SU-DHL-6 (cell line): ENCODE measurements around the gene ZNF586.

ENCODE experiments used
- H2AFZ ChIP-seq: fragments of 200-600 bp; sonication (generic); 2 replicates; pipeline ENCODE4 v1.6.1; 2014; ENCODE audit warnings: low read depth, mild to moderate bottlenecking, moderate library complexity, mixed read lengths, antibody characterized with exemption, low read length; ENCODE audit not compliant: severe bottlenecking
- H3F3A ChIP-seq: fragments of 200-600 bp; shearing (Covaris generic); 2 replicates; pipeline ENCODE4 v1.6.0; 2016; ENCODE audit warnings: antibody characterized with exemption, mild to moderate bottlenecking; ENCODE audit not compliant: insufficient read depth
- H3K27ac ChIP-seq: fragments of 200-600 bp; sonication (generic); 2 replicates; pipeline ENCODE4 v1.5.1; 2016; ENCODE audit warnings: low read depth, mild to moderate bottlenecking, low read length, moderate library complexity, mixed read lengths
- H3K27me3 ChIP-seq: fragments of 200-600 bp; sonication (generic), shearing (Covaris generic); 2 replicates; pipeline ENCODE4 v1.6.0; 2014; ENCODE audit warnings: mild to moderate bottlenecking, low read length
- H3K36me3 ChIP-seq: fragments of 200-600 bp; sonication (generic); 2 replicates; pipeline ENCODE4 v1.6.1; 2014; ENCODE audit warnings: mild to moderate bottlenecking, low read length, mixed read lengths
- H3K4me2 ChIP-seq: fragments of 300-600, 200-600 bp; shearing (Covaris generic), sonication (generic); 2 replicates; pipeline ENCODE4 v1.6.0; 2014; ENCODE audit warnings: low read length, low read depth, mild to moderate bottlenecking; ENCODE audit not compliant: poor library complexity, severe bottlenecking
- H3K4me3 ChIP-seq: fragments of 200-600 bp; sonication (generic); 2 replicates; pipeline ENCODE4 v1.5.1; 2014; ENCODE audit warnings: antibody characterized with exemption, low read length, mild to moderate bottlenecking, mixed read lengths; ENCODE audit not compliant: insufficient read depth, poor library complexity, severe bottlenecking
- H3K79me2 ChIP-seq: fragments of 200-600 bp; sonication (generic); 2 replicates; pipeline ENCODE4 v1.6.1; 2014; ENCODE audit warnings: mild to moderate bottlenecking, low read length, moderate library complexity; ENCODE audit not compliant: insufficient read depth
- H3K9ac ChIP-seq: fragments of 200-600 bp; sonication (generic); 2 replicates; pipeline ENCODE4 v1.7.0; 2014; ENCODE audit warnings: mild to moderate bottlenecking, low read length
- H3K9me2 ChIP-seq: fragments of 200-600 bp; sonication (generic); replicated peaks from 2 replicates; pipeline ENCODE4 v1.6.1; 2014; ENCODE audit warnings: low read length; ENCODE audit not compliant: insufficient read depth
- H3K9me3 ChIP-seq: fragments of 200-600 bp; sonication (generic); 2 replicates; pipeline ENCODE4 v1.6.1; 2014; ENCODE audit warnings: low read length, mixed read lengths; ENCODE audit not compliant: insufficient read depth
- H4K20me1 ChIP-seq: fragments of 200-600 bp; sonication (generic); 2 replicates; pipeline ENCODE4 v1.6.1; 2014; ENCODE audit warnings: low read depth, mild to moderate bottlenecking, antibody characterized with exemption, low read length, moderate library complexity, mixed read lengths
- CTCF ChIP-seq: fragments of 200-600 bp; sonication (generic); IDR thresholded peaks from one replicate; pipeline ENCODE4 v1.5.1; 2017; ENCODE audit warnings: antibody characterized with exemption, mild to moderate bottlenecking, low read length, moderate library complexity; ENCODE audit not compliant: insufficient read depth, poor library complexity, severe bottlenecking
- EZH2phosphoT487 ChIP-seq: fragments of 200-600 bp; sonication (generic), shearing (Covaris generic); conservative IDR thresholded peaks from 2 replicates; pipeline ENCODE4 v1.6.1; 2018; ENCODE audit warnings: mild to moderate bottlenecking, antibody characterized with exemption, low read length, moderate library complexity, mixed read lengths

The ZNF586 gene

GRCh38 chr19:57802269-57802668 is 32.8 kb downstream of the ZNF586 start:
- H3K36me3 ChIP-seq = no peaks in the 10 kb centered on the region
- no peaks in the 10 kb centered on the region for H3K9me2 ChIP-seq
- no peak overlapping the region for H3K9ac ChIP-seq
- H3K27ac ChIP-seq = peak overlapping the region; percentile 46
- H3K79me2 ChIP-seq = peaks cover 14% of the 10 kb centered on the region
- H4K20me1 ChIP-seq = no peaks in the 10 kb centered on the region
- peak overlapping the region; percentile 20 for H3K4me2 ChIP-seq
- H3K4me3 ChIP-seq = no peak overlapping the region
- TF ChIP-seq CTCF (no peak), EZH2phosphoT487 (no peak)
- H3F3A ChIP-seq = peaks cover 9% of the 10 kb centered on the region; the same call in 1 of the 2 replicates
- H3K27me3 ChIP-seq = no peaks in the 10 kb centered on the region
- H2AFZ ChIP-seq = no peak overlapping the region
- no peaks in the 10 kb centered on the region for H3K9me3 ChIP-seq

GRCh38 chr19:57803265-57803593 is 33.8 kb downstream of the ZNF586 start:
- Histone ChIP-seq H4K20me1 (no peaks in the 10 kb centered on the region), H3K4me3 (no peak overlapping the region), H3K9me3 (no peaks in the 10 kb centered on the region), H3K9ac (no peak overlapping the region), H3F3A (peaks cover 9% of the 10 kb centered on the region; the same call in 1 of the 2 replicates), H3K36me3 (no peaks in the 10 kb centered on the region), H3K4me2 (no peak overlapping the region), H3K27ac (no peak overlapping the region), H3K27me3 (no peaks in the 10 kb centered on the region), H3K79me2 (peaks cover 14% of the 10 kb centered on the region), H3K9me2 (no peaks in the 10 kb centered on the region), H2AFZ (no peak overlapping the region)
- TF ChIP-seq EZH2phosphoT487 (no peak), CTCF (no peak)

GRCh38 chr19:57803594-57804325 is 34.3 kb downstream of the ZNF586 start:
- no peaks in the 10 kb centered on the region for H3K36me3 ChIP-seq
- peaks cover 14% of the 10 kb centered on the region for H3K79me2 ChIP-seq
- no peaks in the 10 kb centered on the region for H3K27me3 ChIP-seq
- H3K27ac ChIP-seq = no peak overlapping the region
- H3F3A ChIP-seq = peaks cover 9% of the 10 kb centered on the region; the same call in 1 of the 2 replicates
- no peak overlapping the region for H3K4me2 ChIP-seq
- no peak overlapping the region for H3K9ac ChIP-seq
- no peaks in the 10 kb centered on the region for H3K9me3 ChIP-seq
- TF ChIP-seq CTCF = no peak
- TF ChIP-seq EZH2phosphoT487 = no peak
- H3K9me2 ChIP-seq = no peaks in the 10 kb centered on the region
- no peak overlapping the region for H2AFZ ChIP-seq
- no peaks in the 10 kb centered on the region for H4K20me1 ChIP-seq
- H3K4me3 ChIP-seq = no peak overlapping the region
